HG02885 (cell line): ENCODE results near the gene CSTA.

Experiments used
- ATAC-seq: cut with Tn5 transposase; IDR thresholded peaks from one replicate; pipeline ENCODE4 v1.9.1; 2021; ENCODE audit warnings: mild to moderate bottlenecking; ENCODE audit not compliant: unreplicated experiment, poor library complexity

Gene CSTA

DNA sequence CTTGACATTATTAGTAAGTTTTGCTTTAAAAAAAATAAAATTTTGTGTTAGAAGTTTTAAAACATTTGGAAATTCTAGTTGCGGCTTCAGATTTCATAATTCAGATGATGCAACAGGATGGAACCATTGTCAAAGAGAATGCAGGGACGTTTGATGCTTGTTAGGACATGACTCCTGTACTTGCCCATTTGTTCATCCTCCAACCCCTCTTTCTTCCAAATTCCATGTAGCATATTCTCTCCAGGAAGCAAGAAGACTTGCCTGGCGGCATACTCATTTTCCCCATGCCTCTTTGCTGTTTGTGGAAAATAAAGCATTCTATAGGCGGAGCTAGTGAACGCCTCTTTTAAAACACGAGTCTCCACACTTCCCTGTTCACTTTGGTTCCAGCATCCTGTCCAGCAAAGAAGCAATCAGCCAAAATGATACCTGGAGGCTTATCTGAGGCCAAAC is at the start of gene CSTA:
Gene CSTA, plus strand, starts transcription at position 378 of the 453 bp plus-strand sequence. Its CDS starts 45 bp downstream, at position 423.
- ATAC-seq = no peak

- no peak for ATAC-seq
Measured at GRCh38 chr3:122281891-122282290, 43.2 kb upstream of the CSTA start.

GRCh38 chr3:122283796-122284445 is 41.1 kb upstream of the CSTA start:
- ATAC-seq = no peak

GRCh38 chr3:122284486-122284885 is 40.6 kb upstream of the CSTA start:
- no peak for ATAC-seq

- no peak for ATAC-seq
Measured at GRCh38 chr3:122294359-122294758, 30.7 kb upstream of the CSTA start.

- ATAC-seq = no peak
Measured at GRCh38 chr3:122295266-122296062, 29.6 kb upstream of the CSTA start.

DNA sequence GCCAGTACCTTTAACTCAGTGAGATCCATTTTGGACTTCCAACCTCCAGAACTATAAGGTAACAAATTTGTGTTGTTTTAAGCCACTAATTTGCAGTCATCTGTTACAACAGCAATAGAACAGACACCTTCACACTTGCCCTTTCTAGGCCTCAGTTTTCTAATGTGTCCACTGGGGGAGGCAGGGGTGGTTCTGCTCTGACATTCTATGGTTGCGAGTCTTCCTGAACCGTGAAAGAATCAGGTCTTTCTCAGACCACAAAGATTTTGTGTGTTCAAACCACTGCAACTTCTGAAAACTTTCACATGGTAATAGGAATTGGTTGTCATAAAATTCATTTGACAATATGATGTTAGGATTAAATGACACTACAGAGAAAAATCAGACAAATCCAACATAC is 26.8 kb upstream of the CSTA start:
- ATAC-seq = peak; percentile 72

DNA sequence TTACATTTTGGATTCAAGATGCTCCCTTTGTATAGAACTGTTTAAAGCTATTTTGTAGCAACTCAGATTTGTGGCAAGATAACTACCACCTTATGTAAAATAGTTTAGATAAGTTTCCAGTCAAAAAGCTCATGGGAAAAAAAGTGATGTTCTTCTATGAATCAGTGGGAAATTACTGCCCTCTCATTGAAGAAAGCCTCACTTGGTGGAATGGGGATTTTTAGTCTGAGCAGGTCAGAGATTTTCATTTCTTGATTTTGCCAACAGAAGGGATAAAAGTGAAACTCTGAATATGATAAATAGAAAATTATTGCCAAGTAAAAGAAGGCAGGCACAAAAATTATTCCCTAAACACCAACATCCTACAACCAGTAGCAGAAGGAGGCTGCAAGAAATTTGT is 25.8 kb upstream of the CSTA start:
- ATAC-seq = no peak

GRCh38 chr3:122299872-122300460 is 25.1 kb upstream of the CSTA start:
- no peak for ATAC-seq

- ATAC-seq = peak; percentile 66
Measured at GRCh38 chr3:122301063-122301462, 24.0 kb upstream of the CSTA start.

DNA sequence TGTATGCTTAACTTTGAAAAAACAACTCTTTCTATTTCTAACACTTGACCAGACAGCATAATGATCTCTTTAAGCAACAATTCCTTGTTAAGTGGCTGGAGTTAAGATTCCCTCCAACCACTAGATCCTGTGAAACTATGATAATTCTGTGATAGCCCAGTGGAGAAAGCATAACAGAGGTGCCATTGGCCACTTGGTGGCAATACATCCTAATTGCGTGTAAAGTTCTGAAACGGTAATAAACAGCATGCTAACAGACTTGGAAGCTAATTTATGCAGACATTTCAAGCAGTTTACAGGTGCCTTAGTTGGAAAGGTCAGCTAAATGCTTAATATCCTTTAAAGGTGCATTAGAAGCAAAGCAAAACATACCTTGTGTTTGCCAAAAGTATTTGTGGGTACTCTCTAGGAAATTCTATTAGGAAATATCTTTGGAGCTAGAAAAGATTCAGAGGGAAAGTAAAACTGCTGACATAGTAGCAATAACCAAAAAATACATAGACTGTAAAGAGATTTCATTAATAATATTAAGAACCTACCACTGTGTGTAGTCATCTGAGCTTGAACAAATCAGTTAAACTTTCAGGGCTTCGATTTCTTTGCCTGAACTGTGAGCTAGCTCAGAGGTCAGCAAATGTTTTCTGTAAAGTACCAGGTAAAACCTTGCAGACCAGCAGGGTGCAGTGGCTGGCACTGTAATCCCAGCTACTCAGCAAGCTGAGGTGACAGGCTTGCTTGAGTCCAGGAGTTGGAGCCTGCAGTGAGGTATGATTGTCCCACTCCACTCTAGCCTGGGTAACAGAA is 19.0 kb upstream of the CSTA start:
- no peak for ATAC-seq

- ATAC-seq = no peak
Measured at GRCh38 chr3:122306622-122306953, 18.5 kb upstream of the CSTA start.

DNA sequence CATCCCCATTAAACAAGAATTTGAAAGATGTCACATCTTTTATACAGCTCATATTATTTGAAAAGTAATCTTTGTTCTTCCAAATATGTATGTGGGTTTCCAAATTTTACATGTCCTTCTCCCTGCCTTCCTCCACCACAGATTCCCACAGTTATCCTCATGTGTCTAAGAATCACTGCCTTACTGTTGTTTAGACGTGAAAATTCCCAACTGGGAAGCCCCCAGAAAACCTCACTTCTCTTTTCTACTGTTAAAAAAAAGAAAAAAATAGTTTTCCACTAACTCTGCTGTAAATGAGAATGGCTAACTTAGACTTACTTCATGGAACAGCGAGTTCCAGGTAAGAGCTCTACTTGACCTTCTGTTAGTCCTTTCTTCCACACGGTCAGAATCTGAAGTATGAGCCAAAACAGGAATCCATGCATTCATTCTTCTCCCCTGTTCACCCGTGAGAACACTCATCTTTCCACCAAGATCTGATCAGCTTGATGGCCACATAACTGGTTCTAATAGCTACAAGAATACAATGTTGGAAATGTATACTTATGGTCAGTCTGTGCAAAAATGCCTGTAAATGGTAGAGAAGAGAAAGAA is 17.9 kb upstream of the CSTA start:
- ATAC-seq = no peak

DNA sequence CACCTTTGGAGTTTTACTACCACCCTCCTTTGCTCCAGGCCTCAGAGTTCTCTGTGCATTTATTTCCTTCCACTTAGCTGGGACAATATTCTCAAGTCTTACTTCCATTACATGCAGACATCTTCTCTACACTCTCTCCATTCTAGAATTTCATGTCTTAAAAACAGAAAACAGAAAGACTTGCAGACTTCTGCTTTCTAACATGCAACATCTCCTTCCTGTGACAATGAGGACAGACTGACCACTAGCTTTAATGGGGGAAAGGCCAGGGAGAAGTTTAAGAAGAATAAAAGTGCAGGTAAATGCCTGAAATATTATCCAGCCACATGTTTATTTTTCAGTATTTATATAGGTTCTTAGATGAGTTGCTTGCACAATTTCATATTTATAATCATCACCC is 17.1 kb upstream of the CSTA start:
- no peak for ATAC-seq

GRCh38 chr3:122310361-122310760 is 14.7 kb upstream of the CSTA start:
- no peak for ATAC-seq

DNA sequence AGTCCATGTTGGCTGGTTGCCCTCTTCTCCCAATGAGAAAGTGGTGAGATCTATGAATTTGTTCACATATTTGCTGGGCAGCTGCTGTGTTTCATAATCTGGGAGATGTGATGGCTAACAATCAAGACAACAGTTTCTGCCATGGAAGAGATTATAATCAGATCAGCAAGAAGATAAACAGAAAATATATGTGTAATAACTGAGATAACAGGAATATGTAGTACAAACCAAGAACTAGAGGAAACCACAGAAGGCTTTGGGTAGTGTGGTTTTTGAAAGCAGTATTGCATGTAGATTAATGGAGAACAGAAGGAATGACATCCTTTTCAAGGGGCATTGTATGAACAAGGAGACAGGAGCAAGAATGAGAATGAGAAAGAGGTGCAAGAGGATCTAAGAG is 12.2 kb upstream of the CSTA start:
- no peak for ATAC-seq

DNA sequence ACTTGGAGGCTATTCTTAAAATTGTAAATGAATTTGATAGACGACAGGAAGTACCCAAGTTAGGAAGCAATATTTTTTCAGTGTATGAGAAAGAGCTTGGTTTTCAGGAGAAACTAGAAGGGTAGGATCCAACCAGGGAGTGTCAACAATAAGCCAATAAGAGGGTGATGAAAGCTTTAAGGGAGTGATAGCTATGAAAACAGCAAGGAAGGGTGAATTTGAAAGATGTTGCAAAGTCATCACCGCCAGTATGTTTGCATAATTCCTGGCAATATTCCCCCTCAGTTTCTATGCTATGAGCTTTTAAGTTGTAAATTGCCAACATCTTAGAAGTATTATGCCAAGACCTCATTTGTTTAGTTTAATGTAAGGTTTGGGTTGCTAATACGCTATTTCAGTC is 11.8 kb upstream of the CSTA start:
- ATAC-seq = no peak

- no peak for ATAC-seq
Measured at GRCh38 chr3:122314228-122314876, 10.7 kb upstream of the CSTA start.

GRCh38 chr3:122315619-122316018 is 9.4 kb upstream of the CSTA start:
- no peak for ATAC-seq

GRCh38 chr3:122316368-122316767 is 8.7 kb upstream of the CSTA start:
- no peak for ATAC-seq
